Hematopoietic multipotent progenitor cell treated with erythropoietin and hydrocortisone succinate and interleukin-3 and kit ligand, for 8 days (in vitro differentiated cells): ENCODE data around the gene ASGR1.

Experiments used
- DNase-seq: peaks from one replicate; pipeline ENCODE4 v3.0.0-alpha.2; 2015

ASGR1 gene, protein sequence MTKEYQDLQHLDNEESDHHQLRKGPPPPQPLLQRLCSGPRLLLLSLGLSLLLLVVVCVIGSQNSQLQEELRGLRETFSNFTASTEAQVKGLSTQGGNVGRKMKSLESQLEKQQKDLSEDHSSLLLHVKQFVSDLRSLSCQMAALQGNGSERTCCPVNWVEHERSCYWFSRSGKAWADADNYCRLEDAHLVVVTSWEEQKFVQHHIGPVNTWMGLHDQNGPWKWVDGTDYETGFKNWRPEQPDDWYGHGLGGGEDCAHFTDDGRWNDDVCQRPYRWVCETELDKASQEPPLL

DNA sequence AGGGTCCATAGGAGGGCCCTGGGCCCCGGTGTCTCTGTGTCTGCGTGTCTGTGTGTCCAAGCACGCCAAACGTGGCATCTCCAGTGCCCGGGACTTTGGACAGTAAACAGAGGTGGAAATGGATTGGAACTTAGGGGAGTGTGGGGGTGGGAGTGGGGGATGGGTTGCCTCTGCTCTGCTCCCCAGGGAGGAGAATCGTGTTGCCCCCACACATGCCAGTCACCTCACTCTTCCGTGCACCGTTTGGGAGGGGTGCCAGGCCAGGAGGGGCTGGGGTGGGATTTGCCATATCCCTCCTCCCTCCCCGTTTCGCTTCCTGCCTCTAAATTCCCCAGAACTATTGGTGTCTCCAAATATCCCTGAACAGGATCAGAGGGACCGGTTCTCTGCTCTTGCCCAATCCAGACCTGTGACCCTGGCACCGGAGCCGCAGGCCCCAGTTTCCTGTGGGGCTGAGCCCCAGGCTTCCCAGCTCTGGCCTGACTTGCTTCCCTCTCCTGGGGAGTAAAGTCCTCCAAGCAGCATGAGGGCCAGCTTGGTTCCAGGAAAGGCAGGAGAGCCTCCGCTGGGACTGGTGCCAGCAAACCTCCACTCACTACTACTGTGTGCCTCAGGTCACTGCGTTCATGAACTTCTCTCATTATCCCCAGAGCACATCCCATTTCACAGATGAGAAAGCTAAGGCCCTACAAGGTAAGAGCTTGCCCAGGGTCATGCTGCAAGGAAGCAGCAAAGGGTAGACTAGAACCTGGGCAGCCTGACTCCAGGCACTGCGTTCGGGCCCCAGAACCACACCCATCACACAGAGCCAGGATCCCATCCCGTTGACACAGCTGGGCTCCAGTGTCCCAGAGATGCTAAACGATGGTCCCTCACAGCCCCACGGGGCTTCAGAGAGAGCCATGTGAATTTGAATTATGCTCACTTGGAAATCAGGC lies at the start of gene ASGR1:
TSS of gene ASGR1 (minus strand) at position 54 of the 938 bp plus-strand sequence. CDS start 807 bp downstream, outside the sequence.
- DNase-seq = no peak

DNA sequence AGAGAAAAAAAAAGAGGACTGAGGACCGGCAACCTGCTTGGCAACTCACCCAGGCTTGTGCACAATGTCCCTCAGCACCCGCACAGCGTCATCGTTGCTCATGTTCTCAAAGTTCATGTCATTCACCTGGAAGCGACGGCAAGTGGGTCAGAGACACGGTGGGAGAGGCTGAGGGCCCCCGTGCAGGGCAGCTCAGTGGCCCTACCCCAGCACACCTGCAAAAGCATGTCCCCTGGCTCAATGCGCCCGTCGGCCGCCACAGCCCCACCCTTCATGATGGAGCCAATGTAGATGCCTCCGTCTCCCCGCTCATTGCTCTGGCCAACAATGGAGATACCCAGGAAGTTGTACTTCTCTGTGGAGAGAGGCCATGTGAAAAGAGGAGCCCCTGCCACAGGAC lies 49.8 kb upstream of the ASGR1 start:
- no peak for DNase-seq

DNA sequence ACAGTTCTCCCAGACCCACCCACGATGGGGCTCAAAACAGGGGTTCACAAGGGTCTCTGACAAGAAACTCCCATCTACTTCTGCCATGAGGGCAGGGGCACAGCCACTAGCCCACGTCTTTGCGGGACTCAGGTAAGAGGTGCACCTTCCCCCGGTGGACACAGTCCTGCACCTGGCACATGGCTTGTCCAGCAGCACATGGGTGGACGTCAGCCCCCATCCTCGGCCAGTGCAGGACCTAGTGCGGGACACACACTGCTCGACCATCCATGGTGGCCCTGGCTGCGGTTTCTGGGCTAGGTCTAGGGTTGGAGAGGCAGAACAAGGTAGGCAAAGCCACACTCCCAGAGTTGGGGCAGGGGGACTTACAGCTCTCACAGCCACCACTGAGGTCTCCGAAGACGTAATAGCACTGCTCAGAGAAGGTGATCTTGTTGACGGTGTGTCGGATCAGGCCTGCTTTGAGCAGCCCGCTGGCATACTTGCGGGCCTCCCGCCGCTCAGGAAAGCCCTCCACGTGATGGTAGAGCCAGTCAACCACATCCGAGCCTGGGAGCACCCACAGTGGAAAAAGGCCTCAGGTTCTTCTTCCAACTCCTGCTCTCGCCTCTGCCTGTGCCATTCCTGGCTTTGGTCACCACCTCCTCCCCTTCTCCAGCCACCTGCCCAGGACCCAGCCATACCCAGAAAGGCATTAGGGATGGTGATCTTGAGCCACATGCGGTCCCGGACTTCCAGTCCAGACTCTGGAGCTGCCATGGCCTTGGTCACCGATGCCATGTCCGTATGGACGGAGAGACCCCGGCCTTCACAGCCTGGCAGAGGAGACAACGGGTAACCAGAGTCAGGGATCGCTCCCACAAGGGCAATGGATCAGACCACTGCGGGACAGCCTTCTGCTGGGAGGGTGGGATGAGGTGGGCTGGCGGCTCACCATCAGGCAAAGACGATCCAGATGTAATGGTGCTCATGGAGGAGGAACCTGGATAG lies 47.8 kb upstream of the ASGR1 start:
- DNase-seq = no peak

DNA sequence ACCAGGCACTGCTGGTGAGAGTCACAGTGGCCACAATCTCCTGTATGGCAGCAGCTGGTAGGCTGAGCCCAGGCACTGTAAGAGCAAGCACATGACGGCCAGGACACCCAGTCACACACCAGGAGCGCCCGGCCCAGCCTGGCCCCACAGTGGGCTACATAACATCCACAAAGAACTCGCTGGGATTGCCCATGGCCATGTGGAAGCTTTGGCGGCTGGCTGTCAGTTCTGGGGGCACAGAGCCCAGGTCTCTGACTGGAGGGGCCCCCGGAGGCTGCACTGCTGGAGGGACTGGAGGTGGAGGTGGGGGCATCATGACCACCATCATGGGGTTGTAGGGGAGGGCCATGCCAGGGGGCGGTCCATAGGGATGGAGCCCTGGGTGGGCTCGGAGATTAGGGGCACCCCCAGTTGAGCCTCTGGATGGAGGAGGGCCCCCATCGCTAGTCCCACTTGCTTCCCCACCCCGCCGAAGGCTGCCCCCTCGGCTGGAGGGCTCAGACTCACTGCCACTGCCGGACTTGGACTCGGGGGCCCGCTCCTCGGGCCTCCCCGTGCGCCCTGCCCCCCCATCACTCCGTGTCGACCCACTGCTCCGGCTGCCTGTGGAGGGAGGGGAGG lies 46.7 kb upstream of the ASGR1 start:
- DNase-seq = no peak

DNA sequence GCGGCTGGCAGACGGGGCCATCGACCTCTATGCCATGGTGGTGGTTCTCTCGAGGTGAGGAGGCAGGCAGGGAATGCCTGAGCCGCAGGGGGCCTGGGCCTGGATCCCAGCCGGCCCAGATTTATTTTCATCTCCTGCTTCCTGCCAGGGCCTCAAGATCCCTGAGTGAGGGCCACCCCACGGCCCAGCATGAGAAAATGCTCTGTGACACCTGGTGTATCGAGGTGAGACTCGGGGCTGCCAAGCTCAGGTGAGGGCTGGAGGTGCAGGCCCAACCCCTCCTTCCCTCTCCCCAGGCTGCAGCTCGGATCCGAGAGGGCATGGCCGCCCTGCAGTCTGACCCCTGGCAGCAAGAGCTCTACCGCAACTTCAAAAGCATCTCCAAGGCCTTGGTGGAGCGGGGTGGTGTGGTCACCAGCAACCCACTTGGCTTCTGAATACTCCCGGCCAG lies 45.5 kb upstream of the ASGR1 start:
- DNase-seq = no peak

DNA sequence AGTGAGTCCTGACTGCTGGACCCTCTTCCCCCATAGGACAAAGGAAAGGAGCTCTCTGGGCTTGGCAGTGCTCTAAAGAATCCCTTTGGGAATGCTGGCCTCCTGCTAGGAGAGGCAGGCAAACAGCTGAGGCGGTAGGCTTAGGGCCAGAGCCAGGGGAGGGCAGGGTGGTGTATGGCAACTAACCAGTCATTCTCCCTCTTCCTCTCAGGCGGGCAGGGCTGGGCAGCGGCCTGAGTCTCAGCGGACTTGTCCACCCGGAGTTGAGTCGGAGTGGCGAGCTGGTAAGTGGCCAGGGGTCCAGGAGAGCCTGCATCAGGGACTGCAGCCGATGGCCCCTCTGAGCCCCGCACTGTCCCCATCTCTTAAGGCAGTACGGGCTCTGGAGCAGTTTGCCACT lies 44.9 kb upstream of the ASGR1 start:
- no peak for DNase-seq

DNA sequence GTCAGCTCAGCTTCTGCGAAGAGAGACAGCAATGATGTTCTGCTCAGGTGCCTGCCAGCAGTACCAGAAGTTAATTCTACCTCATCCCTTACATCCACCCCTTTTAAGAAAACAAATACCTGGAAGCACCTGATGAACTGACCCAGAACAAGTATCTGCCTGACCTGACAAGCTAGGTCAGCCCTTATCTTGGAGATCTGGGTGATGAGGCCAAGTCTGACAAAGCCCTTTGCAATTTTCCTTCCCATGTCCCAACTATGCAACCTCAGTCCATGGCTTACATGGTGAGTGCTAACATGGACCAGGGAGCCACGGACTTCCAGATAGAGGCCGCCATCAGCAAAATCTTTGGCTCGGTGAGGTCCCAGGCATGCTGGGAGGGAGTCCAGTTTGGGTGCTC lies 44.2 kb upstream of the ASGR1 start:
- no peak for DNase-seq

DNA sequence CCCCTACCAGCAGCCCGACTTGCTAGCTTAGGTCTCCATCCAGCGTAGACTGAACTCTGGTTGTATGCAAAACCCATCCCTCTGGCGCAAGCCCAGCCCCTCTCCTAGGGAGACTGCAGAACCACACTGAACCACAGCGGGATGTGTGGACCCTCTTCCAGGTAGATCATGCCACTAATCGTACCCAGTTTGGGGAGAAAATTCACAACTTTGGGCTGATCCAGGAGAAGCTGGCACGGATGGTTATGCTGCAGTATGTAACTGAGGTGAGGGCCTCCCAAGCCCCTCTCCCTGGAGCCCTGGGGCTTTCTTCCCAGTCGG lies 43.8 kb upstream of the ASGR1 start:
- DNase-seq = no peak

DNA sequence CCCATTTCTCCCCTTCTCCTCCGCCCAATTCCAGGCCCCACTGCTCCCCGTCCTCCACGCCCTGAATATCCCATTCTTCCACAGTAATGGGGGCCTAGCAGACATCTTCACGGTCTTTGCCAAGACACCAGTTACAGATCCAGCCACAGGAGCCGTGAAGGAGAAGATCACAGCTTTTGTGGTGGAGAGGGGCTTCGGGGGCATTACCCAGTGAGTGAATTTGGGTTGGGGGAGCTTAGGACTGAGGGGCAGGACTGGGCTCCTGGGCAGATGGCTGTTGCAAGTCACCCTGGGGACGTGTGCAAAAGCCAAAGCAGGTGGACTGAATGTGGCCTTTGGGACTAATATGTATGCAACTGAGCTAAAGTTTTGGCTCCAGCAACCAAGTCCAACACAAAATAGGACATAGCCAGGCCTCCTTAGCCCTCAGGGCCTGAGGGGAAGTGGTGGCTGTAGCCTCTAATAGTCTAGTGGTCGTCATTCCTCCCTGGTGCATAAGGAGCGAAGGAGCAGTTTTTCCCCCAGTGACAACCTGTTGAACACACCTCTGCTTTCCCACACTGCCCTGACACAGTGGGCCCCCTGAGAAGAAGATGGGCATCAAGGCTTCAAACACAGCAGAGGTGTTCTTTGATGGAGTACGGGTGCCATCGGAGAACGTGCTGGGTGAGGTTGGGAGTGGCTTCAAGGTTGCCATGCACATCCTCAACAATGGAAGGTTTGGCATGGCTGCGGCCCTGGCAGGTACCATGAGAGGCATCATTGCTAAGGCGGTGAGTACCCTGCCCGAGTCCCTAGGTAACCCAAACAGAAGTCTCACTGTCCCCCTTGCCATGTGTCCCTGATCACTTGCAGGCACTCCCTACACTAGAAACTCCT lies 43.2 kb upstream of the ASGR1 start:
- no peak for DNase-seq

DNA sequence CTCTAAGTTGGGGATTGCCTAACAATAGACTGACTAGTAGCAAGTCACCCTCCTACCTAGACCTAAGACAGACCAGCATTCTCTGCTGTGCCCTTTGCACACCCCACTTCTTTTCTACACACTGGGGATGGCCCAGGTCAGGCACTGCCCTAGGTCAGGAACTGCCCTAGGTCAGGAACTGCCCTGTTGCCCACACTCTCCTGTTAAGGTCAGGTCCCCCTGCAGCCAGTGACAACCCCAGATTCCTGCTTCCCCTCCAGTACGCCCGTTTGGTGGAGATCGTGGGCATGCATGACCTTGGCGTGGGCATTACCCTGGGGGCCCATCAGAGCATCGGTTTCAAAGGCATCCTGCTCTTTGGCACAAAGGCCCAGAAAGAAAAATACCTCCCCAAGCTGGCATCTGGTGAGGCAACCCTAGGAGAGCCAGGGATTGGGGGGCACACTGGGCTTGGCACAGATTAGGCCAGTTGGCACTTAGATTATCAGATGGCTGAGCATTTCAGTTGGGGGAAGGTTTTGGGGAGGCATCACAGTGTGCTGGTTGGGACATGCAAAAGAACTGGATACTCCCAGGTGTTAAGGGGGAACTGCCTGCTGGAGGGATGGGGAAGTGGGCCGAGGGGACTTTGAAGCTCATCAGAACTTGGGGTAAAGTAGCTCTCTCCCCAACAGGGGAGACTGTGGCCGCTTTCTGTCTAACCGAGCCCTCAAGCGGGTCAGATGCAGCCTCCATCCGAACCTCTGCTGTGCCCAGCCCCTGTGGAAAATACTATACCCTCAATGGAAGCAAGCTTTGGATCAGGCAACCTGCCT lies 42.3 kb upstream of the ASGR1 start:
- peak; percentile 18 for DNase-seq

DNA sequence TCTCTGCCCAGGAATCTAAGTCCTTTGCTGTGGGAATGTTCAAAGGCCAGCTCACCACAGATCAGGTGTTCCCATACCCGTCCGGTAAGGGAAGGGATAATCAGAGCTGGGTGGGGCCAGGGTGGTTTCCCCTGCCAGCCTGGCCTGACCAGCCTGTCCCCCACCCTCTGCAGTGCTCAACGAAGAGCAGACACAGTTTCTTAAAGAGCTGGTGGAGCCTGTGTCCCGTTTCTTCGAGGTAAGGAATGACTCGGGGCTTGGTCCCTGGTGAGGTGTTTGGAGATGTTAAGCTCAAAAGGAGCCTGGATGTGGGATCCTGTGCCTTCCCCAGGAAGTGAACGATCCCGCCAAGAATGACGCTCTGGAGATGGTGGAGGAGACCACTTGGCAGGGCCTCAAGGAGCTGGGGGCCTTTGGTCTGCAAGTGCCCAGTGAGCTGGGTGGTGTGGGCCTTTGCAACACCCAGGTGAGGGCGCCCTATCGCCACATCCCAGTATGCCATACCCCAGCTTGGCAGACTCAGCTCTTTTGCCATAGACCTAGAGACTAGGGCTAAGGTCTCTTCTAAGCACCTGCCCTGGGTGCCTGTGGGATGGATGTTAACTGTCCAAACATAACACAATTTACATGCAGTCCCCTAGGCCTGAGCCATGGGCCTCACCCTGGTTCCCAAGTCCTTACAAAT lies 41.6 kb upstream of the ASGR1 start:
- DNase-seq = peak; percentile 83

DNA sequence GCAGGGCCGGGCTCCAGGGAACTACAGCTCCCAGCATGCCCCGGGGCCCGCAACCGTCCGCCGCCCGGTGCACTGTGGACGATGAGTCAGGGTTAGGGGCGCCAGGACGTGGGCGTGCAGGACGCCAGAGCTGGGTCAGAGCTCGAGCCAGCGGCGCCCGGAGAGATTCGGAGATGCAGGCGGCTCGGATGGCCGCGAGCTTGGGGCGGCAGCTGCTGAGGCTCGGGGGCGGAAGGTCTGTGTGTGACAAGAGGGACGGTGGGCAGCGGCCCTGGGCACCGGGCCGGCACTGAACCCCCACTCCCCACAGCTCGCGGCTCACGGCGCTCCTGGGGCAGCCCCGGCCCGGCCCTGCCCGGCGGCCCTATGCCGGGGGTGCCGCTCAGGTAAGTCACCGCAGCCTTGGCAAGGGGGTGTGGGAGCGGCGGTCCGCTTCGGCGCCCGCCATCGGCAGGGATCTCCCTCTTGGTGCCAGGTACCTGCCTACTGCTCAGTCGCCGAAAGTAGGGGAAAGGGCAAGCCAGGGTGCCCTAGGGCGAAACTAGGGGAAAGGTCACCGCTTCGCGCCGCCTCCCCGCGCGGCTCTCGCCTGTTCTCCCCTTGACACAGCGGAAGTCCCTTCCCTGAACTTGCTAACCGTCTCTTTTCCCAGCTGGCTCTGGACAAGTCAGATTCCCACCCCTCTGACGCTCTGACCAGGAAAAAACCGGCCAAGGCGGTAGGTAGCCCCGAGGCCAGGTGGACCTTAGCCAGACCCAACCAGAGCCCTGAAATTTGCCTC lies 40.8 kb upstream of the ASGR1 start, which contains the start of the genes ACADVL and DLG4:
TSS of gene ACADVL (plus strand) at position 127 of the 781 bp plus-strand sequence. CDS start at position 174, 47 bp downstream.
TSS of gene DLG4 (minus strand) at position 25 of the 781 bp plus-strand sequence.
- peak; percentile 85 for DNase-seq

DNA sequence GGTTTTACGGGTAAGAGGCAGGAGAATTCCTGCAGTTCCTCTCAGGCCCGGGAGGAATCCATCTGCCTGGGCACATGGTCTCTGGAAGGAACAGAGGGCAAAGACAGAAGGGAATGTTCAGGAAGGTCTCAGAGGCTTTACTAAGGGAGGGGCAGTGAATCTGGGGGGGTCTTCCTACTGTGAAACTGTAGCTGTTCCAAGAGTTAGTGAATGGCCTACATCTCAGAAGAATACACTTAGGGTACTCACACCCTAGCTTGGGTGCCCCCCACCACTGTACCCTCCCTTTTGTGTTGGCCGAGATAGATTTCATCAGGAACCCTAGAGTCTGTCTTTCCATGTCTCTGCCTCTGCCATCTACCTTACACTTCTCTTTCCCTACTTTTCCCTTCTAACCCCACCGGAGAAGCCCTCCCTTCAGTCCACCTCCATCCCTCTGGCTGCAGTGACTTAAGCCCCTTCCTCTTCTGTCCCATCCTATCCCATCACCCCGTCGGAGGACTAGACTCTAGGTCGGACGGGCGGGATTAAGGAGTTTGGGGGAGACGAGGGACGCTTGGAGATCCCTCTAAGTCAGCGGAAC lies 40.1 kb upstream of the ASGR1 start:
- no peak for DNase-seq

DNA sequence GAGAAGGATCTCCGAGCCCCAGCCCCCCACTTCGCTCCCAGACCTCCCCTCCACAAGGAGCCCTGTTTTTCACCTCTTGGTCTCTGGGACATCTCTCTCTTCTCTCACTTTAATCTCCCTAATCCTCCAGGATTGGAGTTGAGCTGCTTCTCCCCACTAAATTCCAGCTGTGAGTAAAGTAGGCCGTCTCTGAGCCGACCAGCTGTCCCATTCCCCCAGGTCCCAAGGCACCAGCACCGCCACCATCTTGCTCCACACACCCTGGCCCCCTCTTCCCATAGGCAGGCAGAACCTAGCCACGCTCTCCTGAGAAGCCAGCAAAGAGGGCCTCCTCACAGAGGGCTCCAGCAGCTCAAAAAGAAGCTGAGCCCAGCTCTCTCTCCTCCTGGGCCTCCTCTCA lies 39.6 kb upstream of the ASGR1 start:
- no peak for DNase-seq

DNA sequence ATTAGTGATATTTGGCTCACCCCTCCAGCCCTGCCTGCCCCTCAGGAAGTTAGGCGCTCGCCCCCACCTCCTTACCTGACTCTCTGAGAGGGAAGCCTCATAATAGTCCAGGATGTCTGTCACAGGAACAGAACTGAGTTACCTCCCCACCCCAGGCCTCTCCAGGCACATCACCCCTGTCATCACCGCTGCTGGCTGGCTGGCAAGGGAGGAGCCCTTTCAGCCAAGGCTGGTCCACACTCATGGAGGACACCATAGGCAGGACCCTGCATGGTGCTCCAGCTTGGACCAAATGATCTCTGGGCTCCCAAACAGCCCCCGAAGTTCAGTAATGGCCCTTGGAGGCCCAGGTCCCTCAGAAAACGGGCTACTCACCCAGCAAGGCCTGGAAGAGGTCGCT lies 39.0 kb upstream of the ASGR1 start:
- peak; percentile 22 for DNase-seq

DNA sequence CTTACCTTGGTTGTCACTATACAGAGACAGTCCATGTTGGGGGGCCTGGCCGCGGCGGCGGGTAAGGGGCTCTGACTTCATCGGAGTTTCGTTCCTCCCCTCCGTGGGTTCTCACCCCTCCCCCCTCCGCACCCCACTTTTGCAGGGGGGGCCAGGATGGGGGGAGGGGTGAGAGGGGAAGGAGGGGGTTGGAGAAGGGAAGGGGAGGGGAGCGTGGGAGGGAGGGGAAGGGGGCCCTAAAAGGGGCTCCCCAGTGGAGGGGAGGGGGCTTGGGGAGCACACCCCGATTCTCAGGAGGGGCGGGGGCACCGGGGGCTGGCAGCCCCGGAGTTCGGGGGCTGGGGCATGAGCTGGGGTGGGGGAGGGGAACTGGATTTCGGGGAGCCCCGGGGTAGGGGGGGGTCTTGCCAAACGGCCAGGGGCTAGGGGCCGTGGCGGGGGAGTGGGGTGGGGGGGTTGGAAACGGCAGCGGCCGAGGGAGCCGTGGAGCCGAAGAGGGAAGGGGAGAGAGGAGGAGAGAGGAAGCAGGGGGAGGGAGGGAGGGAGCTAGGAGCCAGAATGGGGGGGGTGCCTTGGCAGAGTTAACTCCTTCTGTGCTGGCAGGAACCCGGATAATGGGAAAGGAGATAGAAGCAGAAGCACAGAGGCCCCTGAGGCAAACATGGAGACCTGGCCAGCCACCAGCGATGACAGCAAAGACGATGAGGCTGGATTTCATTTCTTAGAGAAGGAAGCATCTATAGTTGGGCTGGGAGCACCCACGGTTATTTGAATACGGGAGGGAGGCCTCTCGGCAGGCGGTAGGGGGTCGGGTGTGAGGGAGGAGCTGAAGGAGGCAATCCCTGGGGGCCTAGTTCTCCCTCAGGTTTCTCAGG lies 38.2 kb upstream of the ASGR1 start:
- peak; percentile 67 for DNase-seq
